ENCODE results near the gene PLPPR3.
"Not testable (repeated sequence)": the region's sequence is repeated elsewhere in the genome, so short reads cannot be mapped to it uniquely, and the experiment has no call there.

Gene PLPPR3

DNA sequence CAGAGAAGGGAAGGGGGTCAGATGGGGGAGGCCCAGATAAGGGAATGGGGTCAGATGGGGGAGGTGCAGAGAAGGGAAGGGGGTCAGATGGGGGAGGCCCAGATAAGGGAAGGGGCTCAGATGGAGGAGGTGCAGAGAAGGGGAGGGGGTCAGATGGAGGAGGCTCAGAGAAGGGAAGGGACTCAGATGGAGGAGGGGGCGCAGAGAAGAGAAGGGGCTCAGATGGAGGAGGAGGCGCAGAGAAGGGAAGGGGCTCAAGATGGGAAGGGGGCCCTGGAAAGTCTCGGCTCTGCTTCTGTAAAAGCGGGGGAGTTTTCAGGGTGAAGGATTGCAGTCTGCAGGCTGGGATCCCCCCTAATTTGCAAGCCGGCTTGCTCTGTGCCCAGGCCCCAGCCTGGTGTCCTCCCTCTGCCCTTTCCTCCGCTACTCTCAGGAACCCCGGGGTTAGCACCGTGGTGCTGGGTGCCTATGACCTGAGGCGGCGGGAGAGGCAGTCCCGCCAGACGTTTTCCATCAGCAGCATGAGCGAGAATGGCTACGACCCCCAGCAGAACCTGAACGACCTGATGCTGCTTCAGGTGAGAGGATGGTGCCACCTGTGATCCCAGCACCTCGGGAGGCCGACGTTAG is 7.5 kb upstream of the PLPPR3 start:
- no peak for DNase-seq (ENCODE audit: low read depth in 2 of 2, low spot score in 1 of 2)

DNA sequence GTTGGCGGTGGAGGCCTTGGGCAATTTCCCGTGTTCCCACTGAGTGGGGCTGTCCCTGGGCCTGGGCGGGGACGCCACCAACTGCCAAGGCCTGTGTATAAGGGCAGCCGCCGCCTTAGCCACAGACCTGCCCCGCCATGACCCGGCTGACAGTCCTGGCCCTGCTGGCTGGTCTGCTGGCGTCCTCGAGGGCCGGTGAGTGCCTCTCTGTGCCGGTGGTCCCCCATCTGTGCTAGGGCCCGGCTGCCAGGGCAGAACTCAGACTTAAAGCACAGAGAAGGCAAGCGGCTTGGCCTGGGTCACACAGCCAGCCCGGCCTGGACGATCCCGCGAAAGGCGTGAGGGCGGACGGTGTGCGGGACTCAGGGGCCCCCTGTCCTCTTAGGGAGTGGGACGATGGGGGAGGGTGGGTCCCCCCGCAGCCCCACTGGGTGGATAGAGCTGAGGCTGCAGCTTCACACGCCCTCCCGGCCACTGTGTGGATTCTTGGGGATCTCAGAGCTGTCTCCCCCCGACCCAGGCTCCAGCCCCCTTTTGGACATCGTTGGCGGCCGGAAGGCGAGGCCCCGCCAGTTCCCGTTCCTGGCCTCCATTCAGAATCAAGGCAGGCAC is 6.1 kb upstream of the PLPPR3 start, which contains the start of gene AZU1:
AZU1 (plus strand) TSS at position 128 of the 612 bp plus-strand sequence; CDS start at position 138, 10 bp downstream.
- DNase-seq (ENCODE audit: low read depth in 2 of 2, low spot score in 1 of 2): no peak

DNA sequence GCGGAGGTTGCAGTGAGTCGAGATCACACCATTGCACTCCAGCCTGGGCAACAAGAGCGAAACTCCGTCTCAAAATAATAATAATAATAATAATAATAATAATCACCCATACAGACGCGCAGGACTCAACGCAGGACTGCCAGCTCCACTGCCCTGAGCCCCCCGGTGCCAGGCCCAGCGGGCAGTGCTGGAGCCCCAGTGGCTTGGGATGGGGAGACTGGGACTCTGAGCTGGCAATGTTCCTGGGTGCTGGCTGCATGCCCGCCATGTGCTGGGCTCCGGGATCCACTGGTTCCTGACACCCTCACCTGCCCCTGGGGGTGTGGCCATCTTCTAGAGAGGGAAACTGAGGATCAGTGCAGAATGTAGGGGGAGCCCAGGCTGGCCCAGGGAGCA is 5.6 kb upstream of the PLPPR3 start:
- DNase-seq (ENCODE audit: low read depth in 2 of 2, low spot score in 1 of 2): no peak

DNA sequence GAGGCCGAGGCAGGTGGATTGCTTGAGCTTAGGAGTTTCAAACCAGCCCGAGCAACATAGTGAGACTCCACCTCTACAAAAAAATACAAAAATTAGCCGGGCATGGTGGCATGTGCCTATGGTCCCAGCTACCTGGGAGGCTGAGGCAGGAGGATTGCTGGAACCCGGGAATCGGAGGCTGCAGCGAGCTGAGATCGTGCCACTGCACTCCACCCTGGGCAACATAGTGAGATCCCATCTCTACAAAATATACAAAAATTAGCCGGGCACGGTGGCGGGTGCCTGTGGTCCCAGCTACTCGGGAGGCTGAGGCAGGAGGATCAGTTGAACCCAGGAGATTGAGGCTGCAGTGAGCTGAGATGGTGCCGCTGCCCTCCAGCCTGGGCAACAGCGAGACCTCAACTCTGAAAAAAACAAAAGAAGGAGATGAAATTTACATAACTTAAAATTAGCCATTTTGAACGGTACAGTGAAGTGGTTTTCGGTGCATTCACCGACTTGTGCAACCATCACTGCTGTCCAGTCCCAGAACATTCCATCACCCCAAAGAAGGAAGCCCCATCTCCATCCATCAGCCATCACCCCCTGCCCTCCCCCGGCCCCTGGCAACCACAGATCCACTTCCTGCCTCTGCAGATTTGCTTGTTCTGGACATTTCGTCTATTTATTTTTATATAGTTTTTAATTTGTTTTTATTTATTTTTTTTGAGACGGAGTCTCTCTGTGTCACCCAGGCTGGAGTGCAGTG is 4.3 kb upstream of the PLPPR3 start:
- no peak for DNase-seq (ENCODE audit: low read depth in 2 of 2, low spot score in 1 of 2)

DNA sequence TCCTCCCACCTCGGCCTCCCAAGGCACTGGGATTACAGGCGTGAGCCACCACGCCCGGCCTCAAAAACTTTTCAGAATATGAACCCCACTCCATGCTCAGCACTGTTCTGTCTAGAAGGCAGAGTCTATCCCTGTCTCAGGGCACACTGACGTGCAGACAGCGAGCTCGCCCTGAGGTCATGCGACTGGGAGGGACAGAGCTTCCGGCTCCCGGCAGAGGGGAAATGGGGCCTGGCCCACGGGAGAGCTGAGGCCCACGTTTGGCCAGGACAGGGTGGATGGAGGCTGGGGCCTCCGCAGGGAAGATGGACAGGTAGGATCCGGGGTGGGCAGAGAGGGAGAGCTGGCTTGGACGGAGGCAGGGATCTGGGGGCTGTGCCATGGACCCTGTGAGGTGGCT is 3.1 kb upstream of the PLPPR3 start:
- no peak for DNase-seq (ENCODE audit: low read depth in 2 of 2, low spot score in 1 of 2)

DNA sequence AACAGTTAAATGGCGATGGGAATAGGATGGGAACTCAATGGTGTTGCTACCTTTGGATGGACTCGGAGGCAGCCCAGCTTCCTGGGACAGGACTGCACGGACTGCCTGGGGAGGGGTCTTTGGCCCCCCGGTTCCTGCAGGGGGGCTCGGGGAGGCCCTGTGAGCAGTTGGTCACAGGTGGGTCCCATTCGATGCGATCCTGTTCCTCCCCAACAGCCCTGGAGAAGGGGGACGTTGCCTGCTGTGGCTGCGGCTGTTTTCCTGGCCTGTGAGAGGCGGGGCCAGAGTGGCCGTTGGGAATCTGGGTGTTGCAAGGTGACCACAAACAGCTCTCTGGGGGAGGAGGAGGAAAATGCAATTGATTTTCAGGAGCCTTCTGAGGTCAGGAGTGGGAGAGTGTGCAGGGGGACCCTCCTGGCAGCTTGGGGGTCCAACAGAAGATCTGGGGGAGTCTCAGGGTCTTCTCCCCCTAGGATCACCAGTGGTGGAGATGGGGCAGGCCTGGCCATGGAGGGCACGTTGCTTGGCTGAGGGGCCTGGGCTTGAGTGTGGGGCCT is 1.9 kb upstream of the PLPPR3 start:
- no peak for DNase-seq (ENCODE audit: low read depth in 2 of 2, low spot score in 1 of 2)

DNA sequence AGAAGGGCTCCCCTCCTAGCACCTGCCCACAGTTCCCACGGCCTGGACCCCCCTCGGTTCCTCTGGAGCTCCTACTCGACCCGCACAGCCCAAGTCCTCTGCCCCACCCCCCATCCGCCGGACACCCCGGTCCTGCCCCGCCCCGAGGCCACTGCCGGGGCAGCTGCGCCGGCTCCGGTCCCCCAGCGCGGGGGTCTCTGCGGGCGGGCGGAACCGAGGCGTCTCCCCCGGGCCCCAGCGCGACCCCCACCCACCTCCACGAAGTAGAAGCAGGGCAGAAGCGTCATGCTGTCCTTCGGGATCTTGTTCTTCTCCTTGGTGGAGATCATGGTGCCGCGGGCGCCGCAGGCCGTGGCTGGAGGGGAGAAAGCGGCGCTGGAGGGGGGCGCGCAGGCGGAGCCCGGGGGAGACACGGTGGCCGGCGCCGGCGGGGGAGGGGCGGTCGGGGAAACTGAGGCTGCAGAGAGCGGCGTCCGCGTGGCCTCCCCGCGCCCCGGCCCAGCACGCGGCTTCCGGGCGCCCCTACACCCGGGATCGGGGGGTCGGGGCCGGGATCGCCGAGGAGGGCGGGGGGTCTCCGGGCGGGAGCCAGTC is 427 bp downstream of the PLPPR3 start:
- DNase-seq (ENCODE audit: low read depth in 2 of 2, low spot score in 1 of 2): no peak

DNA sequence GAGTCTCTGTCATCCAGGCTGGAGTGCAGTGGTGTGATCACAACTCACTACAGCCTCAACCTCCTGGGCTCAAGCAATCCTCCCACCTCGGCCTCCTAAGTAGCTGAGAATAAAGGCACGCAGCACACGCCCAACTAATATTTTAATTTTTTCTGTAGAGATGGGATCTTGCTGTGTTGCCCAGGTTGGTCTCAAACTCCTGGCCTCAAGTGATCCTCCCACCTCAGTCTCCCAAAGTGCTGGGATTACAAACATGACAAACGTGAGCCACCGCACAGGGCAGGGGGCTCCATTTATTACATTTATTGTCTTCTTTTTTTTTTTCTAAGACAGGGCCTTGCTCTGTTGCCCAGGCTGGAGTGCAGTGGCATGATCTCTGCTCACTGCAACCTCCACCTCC is 1.5 kb downstream of the PLPPR3 start:
- DNase-seq (ENCODE audit: low read depth in 2 of 2, low spot score in 1 of 2): not testable (repeated sequence)

DNA sequence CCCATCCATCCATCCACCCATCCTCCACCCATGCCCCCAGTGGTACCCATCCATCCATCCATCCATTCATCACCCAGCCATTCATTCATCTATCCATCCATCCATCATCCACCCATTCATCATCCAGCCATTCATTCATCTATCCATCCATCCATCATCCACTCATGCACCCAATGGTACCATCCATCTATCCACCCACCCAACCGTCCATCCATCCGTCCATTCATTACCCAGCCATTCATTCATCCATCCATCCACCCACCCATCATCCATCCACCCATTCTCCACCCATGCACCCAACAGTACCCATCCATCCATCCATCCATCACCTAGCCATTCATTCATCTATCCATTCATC is 5.3 kb downstream of the PLPPR3 start:
- DNase-seq (ENCODE audit: low read depth in 2 of 2, low spot score in 1 of 2): no peak

DNA sequence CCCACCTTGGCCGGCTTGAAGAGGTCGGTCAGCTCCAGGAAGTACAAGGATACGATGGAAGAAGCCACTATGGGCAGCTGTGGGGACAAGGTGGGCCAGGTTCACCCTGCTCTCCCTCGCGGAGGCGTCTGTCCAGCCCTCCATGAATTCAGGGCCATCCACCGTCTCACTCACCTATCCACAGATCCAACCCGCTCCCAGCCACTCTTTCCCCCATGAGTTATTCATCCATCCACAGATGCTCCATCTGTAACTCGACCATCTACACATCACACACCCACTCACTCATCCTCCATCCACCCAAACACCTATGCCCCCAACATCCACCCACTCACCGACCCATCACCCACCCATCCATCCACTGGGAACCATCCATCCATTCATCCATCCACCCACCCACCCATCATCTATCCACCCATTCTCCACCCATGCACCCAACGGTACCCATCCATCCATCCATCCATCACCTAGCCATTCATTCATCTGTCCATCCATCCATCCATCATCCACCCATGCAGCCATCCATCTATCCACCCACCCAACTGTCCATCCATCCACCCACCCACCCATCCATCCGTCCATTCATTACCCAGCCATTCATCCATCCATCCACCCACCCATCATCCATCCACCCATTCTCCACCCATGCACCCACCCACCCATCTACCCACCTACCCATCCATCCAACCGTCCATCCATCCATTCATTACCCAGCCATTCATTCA is 5.8 kb downstream of the PLPPR3 start:
- no peak for DNase-seq (ENCODE audit: low read depth in 2 of 2, low spot score in 1 of 2)

DNA sequence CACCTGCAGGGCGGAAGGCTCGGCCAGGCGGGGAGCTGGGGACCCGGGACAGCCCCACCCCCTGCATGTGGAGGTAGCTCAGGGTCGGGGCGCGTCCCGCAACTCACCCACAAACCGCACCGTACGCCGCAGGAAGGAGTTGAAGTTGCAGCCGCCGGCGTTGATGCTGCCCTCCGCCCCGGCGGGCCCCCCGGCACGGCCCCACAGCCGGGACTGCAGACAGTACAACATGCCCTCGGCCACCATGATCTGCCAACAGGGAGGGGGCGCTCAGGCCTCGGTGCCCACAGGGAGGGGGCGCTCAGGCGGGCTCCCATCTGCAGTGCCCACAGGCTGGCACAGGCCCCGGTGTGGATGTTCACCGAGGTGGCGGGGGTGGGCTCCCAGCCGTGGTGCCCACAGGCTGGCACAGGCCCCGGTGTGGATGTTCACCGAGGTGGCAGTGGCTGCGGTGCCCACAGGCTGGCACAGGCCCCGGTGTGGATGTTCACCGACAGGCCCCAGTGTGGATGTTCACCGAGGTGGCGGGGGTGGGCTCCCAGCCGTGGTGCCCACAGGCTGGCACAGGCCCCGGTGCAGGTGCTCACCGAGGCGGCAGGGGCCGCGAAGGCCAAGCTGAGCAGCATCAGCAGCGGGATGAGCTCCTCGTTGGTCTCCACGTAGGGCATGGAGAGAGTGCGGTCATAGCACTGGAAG is 6.5 kb downstream of the PLPPR3 start:
- DNase-seq (ENCODE audit: low read depth in 2 of 2, low spot score in 1 of 2): no peak

DNA sequence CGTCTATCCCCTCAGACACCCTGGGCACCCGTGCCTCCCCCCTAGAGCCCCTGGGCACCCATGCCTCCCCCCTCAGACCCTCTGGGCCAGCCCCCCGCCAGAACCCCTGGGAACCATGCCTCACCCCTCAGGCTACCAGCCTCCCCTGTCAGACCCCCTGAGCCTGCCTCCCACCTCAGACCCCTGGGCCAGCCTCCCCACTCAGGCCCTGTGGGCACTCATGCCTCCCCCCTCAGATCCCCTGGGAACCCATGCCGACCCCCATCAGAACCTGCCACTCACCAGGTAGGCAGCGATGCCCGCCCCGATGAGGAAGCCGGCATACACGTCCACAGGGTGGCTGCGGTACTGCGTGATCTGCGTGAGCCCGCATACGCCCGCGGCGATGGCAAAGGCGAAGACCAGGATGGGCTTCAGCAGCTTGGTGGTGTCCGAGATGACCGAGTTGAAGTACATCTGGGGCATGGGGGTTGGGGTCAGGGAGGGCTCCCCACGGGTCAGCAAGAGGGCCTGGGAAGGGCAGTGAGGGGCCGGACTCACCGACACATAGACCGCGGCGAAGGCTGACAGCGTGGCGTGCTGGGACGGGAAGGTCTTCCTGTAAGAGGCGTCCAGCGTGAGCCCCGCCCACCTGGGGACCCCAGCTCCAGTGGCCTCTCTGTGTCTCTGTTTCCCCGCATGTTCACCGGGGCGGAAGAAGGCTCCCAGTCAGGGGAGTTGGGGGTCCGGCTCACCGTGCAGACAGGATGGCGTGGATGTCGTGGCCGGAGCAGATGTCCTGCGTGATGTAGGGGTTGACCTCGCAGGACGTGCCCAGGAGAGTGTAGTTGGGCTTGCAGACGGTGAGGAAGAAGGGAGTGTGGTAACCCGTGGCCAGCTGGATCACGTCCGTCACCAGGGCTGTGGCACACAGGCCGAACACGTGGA is 7.3 kb downstream of the PLPPR3 start:
- DNase-seq (ENCODE audit: low read depth in 2 of 2, low spot score in 1 of 2): no peak

DNA sequence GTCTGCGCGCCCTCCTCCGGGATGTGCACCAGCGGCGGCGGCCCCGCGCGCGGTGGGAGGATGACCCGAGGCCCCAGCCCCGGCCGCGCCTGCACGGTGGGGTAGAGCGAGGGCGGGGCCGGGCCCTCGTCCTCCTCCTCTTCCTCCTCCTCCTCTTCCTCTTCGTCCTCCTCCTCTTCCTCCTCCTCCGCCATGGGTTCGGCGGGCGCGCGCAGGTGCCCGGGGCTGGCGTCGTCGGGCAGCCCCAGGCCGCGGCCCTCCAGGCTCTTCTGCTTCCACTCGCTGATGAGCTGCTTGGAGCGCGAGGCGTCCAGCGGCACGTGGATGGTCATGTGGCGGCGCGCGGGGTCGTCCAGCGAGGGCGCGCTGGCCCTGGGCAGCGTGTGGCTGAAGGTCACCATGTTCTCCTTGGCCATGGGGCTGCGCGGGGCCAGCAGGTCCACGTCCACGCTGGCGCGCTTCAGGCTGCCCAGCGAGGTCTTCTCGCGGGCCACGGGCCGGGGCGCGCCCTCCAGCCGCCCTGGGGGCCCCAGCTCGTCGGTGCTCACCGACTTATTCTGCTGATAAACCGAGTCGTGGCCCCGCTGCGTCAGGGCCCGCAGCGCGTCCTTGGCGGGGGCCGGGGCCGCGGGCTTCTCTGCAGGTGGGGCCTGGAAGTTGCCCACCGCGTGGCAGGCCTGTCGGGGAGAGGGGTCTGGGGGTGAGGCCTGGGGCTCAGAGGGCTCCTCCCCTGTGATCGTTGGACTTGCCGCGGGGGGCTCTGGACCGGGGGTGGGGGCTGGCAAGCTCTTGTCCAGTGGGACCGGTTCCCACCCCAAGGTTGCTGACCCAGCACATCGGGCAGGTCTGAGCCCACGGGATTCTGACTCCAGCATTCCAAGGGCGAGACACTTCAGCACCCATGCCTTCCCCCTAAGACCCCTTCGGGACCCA is 8.3 kb downstream of the PLPPR3 start:
- DNase-seq (ENCODE audit: low read depth in 2 of 2, low spot score in 1 of 2): no peak

DNA sequence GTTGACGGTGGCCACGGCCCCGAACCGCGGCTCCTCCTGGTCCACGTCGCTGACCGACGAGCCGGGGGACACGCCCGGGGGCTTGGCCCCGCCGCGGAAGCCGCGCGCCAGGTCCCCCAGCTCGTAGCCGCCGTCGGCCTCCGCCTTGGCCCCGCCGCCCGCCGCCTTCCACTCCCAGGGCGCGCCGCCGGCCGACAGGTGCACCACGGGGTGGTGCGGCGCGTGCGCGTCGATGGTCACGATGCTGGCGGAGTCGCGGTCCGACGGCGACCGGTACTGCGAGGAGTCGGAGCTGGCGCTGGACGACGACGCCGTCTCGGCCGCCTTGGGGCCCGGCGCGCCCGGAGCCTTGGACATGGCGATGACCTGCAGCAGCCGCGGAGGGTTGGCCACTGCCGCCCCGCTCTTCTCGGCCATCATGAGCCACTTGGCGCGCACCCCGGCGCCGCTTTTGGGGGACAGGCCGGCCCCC is 9.0 kb downstream of the PLPPR3 start:
- DNase-seq (ENCODE audit: low read depth in 2 of 2, low spot score in 1 of 2): no peak

DNA sequence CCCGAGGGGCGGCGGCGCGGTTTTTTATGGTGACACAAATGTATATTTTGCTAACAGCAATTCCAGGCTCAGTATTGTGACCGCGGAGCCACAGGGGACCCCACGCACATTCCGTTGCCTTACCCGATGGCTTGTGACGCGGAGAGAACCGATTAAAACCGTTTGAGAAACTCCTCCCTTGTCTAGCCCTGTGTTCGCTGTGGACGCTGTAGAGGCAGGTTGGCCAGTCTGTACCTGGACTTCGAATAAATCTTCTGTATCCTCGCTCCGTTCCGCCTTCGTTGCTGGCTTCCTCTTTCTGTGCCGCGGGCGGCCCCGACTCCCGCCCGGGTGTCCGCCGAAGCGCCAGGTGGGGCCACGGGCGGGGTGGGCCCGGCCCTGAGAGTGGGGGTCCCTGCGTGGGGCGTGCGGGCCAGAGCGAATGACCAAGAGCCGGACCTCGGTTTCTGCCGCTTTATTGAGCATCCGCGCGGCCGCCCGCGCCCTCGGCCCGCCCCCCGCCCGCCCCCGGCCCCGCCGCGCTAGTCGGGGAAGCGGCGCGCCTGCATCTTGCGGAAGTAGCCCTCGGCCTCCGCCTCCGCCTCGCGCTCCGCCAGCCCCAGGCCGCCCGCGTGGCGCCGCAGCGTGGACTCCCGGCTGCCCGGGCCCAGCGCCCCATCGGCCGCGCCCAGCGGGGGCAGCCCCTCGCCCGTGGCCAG is 9.6 kb downstream of the PLPPR3 start:
- no peak for DNase-seq (ENCODE audit: low read depth in 2 of 2, low spot score in 1 of 2)

DNA sequence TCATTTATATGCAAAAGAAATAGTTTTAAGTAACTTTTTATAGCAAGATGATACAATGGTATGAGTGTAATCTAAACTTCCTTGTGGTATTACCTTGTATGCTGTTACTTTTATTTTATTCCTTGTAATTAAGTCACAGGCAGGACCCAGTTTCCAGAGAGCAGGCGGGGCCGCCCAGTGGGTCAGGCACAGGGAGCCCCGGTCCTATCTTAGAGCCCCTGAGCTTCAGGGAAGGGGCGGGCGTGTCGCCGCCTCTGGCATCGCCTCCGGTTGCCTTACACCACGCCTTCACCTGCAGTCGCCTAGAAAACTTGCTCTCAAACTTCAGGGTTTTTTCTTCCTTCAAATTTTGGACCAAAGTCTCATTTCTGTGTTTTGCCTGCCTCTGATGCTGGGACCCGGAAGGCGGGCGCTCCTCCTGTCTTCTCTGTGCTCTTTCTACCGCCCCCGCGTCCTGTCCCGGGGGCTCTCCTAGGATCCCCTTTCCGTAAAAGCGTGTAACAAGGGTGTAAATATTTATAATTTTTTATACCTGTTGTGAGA is 10.2 kb downstream of the PLPPR3 start:
- no peak for DNase-seq (ENCODE audit: low read depth in 2 of 2, low spot score in 1 of 2)

DNA sequence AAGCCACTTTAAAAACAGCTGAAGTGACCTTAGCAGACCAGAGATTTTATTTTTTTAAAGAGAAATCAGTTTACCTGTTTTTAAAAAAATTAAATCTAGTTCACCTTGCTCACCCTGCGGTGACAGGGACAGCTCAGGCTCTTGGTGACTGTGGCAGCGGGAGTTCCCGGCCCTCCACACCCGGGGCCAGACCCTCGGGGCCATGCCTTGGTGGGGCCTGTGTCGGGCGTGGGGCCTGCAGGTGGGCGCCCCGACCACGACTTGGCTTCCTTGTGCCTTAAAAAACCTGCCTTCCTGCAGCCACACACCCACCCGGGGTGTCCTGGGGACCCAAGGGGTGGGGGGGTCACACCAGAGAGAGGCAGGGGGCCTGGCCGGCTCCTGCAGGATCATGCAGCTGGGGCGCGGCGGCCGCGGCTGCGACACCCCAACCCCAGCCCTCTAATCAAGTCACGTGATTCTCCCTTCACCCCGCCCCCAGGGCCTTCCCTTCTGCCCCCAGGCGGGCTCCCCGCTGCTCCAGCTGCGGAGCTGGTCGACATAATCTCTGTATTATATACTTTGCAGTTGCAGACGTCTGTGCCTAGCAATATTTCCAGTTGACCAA is 10.8 kb downstream of the PLPPR3 start:
- no peak for DNase-seq (ENCODE audit: low read depth in 2 of 2, low spot score in 1 of 2)
